OCI-LY7 (cell line): ENCODE results near the gene LYZ. TPM values are rescaled to one million over a fixed set of nuclear protein-coding genes. Genes with fewer than 3 reads are reported as not detected.

Experiments used
- BruUV-seq: library from RNA; stranded (reverse); fragments of 400-500 nt; replicated peaks from 2 replicates; lab custom pipeline; 2021; lab: Mats Ljungman, UMichigan
- CTCF ChIA-PET: fragments of 300-600 bp; sonication (Branson Sonifier 250); formaldehyde crosslinking; loops from one replicate; lab custom pipeline; 2022; ENCODE audit warnings: antibody characterized with exemption; ENCODE audit not compliant: unreplicated experiment; lab: Charles Lee
- POLR2A ChIA-PET: fragments of 300-600 bp; sonication (Branson Sonifier 250); formaldehyde crosslinking; loops from one replicate; lab custom pipeline; 2022; ENCODE audit warnings: antibody characterized with exemption; lab: Charles Lee
- DNase-seq: peaks from one replicate; pipeline ENCODE4 v3.0.0-alpha.2; 2015; ENCODE audit warnings: low spot score
- H2AFZ ChIP-seq: fragments of 200-600 bp; sonication (generic), shearing (Covaris generic); 2 replicates; pipeline ENCODE4 v1.6.1; 2014; ENCODE audit warnings: mild to moderate bottlenecking, antibody characterized with exemption, low read length, moderate library complexity
- H3K27ac ChIP-seq: fragments of 200-600 bp; sonication (generic); 2 replicates; pipeline ENCODE4 v1.5.1; 2014; ENCODE audit warnings: mixed run types, low read depth, mild to moderate bottlenecking, moderate library complexity, low read length, inconsistent platforms; ENCODE audit not compliant: poor library complexity, severe bottlenecking
- H3K36me3 ChIP-seq: fragments of 200-600 bp; sonication (generic); 2 replicates; pipeline ENCODE4 v1.6.1; 2014; ENCODE audit warnings: mild to moderate bottlenecking, antibody characterized with exemption, low read length, moderate library complexity, mixed read lengths; ENCODE audit not compliant: insufficient read depth
- H3K4me1 ChIP-seq: fragments of 200-600 bp; sonication (generic); 2 replicates; pipeline ENCODE4 v1.5.1; 2014; ENCODE audit warnings: mild to moderate bottlenecking, low read length; ENCODE audit not compliant: insufficient read depth, poor library complexity, severe bottlenecking
- H3K4me2 ChIP-seq: fragments of 200-600 bp; sonication (generic); 2 replicates; pipeline ENCODE4 v1.6.1; 2014; ENCODE audit warnings: mild to moderate bottlenecking, low read length
- H3K4me3 ChIP-seq: fragments of 200-600 bp; sonication (generic); 2 replicates; pipeline ENCODE4 v1.5.1; 2014; ENCODE audit warnings: mild to moderate bottlenecking, low read depth, low read length; ENCODE audit not compliant: poor library complexity, severe bottlenecking
- H3K79me2 ChIP-seq: fragments of 200-600 bp; sonication (generic); 2 replicates; pipeline ENCODE4 v1.6.1; 2016; ENCODE audit warnings: low read depth, mild to moderate bottlenecking, low read length, moderate library complexity, mixed read lengths; ENCODE audit not compliant: insufficient read depth
- H3K9me2 ChIP-seq: fragments of 200-600 bp; sonication (generic); 2 replicates; pipeline ENCODE4 v1.6.1; 2016; ENCODE audit warnings: mild to moderate bottlenecking, low read length, mixed read lengths; ENCODE audit not compliant: insufficient read depth
- H3K9me3 ChIP-seq: fragments of 200-600 bp; sonication (generic); 2 replicates; pipeline ENCODE4 v1.6.1; 2014; ENCODE audit warnings: mild to moderate bottlenecking, mixed run types, low read length, mixed read lengths
- H4K20me1 ChIP-seq: fragments of 200-600 bp; sonication (generic); 2 replicates; pipeline ENCODE4 v1.6.1; 2014; ENCODE audit warnings: mild to moderate bottlenecking, antibody characterized with exemption, low read length, moderate library complexity, mixed read lengths; ENCODE audit not compliant: insufficient read depth
- EZH2phosphoT487 ChIP-seq: fragments of 200-600 bp; sonication (generic); IDR thresholded peaks from 2 replicates; pipeline ENCODE4 v1.6.1; 2018; ENCODE audit warnings: low read depth, borderline replicate concordance, mild to moderate bottlenecking, mixed run types, antibody characterized with exemption, low read length, moderate library complexity, mixed read lengths
- intact Hi-C: fragments of 100-400 bp; cut with micrococcal nuclease; formaldehyde crosslinking; loops from one replicate; pipeline ENCODE4 v1.10.0; 2022; ENCODE audit not compliant: unreplicated experiment
- total RNA-seq, 2 experiments: library from RNA; depleted of rRNA in 1 of 2; stranded (reverse); fragments of >200 nt in 1 of 2; shearing (Covaris generic) in 1 of 2; gene quantifications; 2 replicates each; pipeline ENCODE4 v1.2.3, GENCODE V29; 2014 to 2022
- TF ChIP-seq, protein P1 (sequence below): fragments of 200-600 bp; sonication (generic); conservative IDR thresholded peaks from 2 replicates; pipeline ENCODE4 v1.5.1; 2014; ENCODE audit warnings: mild to moderate bottlenecking, antibody characterized with exemption, low read length, moderate library complexity, mixed read lengths

LYZ gene
- total RNA-seq, 2 experiments from 2014 or later, result 0.29 TPM; not detected in 1

DNA sequence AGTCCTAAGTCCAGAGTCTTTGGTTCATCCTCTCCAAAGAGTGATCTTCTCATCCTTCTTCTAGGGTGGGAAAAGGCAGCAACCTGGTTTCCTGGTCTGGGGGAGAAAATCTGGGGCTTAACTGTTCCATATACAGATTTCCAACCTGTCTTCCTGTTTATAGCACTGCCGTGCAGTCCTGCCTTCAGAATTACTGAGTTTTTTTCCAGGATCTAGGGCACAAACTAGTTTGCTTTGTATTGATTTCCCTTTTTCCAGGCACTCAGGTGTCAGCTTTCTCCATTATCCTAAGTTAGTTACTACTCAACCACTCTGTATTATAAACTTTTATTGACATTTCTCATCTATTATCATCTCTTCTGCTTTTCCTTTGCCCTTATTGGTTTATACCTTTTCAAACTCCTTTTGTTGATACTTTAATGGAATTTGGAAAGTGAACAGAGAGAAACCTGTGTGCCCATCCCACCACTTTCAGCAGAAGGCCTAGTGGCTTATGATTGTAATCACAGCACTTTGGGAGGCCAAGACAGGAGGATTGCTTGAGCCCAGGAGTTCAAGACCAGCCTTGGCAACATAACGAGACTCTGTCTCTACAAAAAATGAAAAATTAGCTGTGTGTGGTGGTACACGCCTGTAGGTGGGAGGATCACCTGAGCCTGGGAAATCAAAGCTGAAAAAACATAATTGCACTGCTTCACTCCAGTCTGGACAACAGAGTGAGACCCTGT is 4.1 kb upstream of the LYZ start:
- BruUV-seq, result no TSS peak
- TF ChIP-seq, protein P1, sequence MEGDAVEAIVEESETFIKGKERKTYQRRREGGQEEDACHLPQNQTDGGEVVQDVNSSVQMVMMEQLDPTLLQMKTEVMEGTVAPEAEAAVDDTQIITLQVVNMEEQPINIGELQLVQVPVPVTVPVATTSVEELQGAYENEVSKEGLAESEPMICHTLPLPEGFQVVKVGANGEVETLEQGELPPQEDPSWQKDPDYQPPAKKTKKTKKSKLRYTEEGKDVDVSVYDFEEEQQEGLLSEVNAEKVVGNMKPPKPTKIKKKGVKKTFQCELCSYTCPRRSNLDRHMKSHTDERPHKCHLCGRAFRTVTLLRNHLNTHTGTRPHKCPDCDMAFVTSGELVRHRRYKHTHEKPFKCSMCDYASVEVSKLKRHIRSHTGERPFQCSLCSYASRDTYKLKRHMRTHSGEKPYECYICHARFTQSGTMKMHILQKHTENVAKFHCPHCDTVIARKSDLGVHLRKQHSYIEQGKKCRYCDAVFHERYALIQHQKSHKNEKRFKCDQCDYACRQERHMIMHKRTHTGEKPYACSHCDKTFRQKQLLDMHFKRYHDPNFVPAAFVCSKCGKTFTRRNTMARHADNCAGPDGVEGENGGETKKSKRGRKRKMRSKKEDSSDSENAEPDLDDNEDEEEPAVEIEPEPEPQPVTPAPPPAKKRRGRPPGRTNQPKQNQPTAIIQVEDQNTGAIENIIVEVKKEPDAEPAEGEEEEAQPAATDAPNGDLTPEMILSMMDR, result no peak
- no peak for TF ChIP-seq EZH2phosphoT487
- no peaks in the 10 kb centered on the region for H3K9me3 ChIP-seq
- H3K9me2 ChIP-seq, result no peaks in the 10 kb centered on the region
- H3K79me2 ChIP-seq, result no peaks in the 10 kb centered on the region
- no peak overlapping the region for H3K4me2 ChIP-seq
- DNase-seq, result no peak
- H4K20me1 ChIP-seq, result no peaks in the 10 kb centered on the region
- H2AFZ ChIP-seq, result no peak overlapping the region
- H3K4me1 ChIP-seq, result no peaks in the 10 kb centered on the region
- ChIA-PET CTCF (no interaction called here), POLR2A (interaction anchor here (0.9 to 1.9 kb wide), 4 partner anchors 7 to 13 kb away, joined by 3 to 4 read pairs (median 4); no protein-coding TSS in a partner anchor)
- no peak overlapping the region for H3K4me3 ChIP-seq
- intact Hi-C loops, result no loop called here
- no peaks in the 10 kb centered on the region for H3K36me3 ChIP-seq
- no peak overlapping the region for H3K27ac ChIP-seq

DNA sequence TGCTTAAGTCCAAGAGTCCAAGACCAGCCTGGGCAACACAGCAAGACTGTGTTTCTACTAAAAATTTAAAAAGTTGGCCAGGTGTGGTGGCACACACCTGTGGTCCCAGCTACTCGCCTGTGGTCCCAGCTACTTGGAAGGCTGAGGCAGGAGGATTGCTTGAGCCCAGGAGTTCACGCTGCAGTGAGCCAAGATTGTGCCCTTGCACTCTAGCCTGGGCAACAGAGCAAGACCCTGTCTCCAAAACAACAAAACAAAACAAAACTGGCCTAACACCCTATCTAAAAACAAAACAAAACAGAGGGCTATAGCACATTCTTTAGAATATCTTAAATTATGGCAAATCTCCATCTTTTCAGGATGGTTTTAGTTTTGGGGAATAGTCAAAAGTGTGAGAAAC is 3.1 kb upstream of the LYZ start:
- H4K20me1 ChIP-seq, result no peaks in the 10 kb centered on the region
- CTCF ChIA-PET, result interaction anchor here (0.6 kb wide), 1 partner anchor 191 kb away, joined by 3 read pairs; no protein-coding TSS in a partner anchor
- H2AFZ ChIP-seq, result no peak overlapping the region
- H3K36me3 ChIP-seq, result no peaks in the 10 kb centered on the region
- H3K79me2 ChIP-seq, result no peaks in the 10 kb centered on the region
- H3K9me2 ChIP-seq, result no peaks in the 10 kb centered on the region
- H3K4me2 ChIP-seq, result no peak overlapping the region
- no peaks in the 10 kb centered on the region for H3K4me1 ChIP-seq
- DNase-seq, result no peak
- no peak overlapping the region for H3K4me3 ChIP-seq
- TF ChIP-seq, protein P1, result no peak
- no peak for TF ChIP-seq EZH2phosphoT487
- intact Hi-C loops, result no loop called here
- POLR2A ChIA-PET, result interaction anchor here (0.5 to 0.9 kb wide), 5 partner anchors 8 to 34 kb away, joined by 3 to 4 read pairs (median 3); no protein-coding TSS in a partner anchor
- no peaks in the 10 kb centered on the region for H3K9me3 ChIP-seq
- no TSS peak for BruUV-seq
- no peak overlapping the region for H3K27ac ChIP-seq

DNA sequence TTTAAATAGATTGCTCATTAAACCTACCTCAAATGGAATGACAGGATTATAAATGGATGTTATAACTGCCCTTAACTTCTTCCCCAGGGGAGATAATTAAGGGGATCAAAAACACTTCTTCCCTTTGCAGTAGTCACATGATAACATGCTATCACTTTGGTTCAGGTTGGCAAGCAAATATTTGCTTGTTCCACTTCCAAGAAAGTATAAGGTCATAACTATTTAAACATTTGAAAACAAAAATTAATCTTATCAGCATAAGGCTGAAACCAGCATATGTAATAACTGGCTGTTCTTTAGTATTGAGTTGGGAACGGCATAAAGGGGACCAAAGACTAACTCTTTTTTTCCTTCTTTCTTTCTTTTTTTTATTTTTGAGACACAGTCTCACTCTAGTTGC is 2.4 kb upstream of the LYZ start:
- H3K4me1 ChIP-seq, result no peaks in the 10 kb centered on the region
- no peak for TF ChIP-seq EZH2phosphoT487
- TF ChIP-seq, protein P1, result no peak
- H2AFZ ChIP-seq, result no peak overlapping the region
- no peaks in the 10 kb centered on the region for H3K9me2 ChIP-seq
- ChIA-PET POLR2A (no interaction called here), CTCF (no interaction called here)
- no peaks in the 10 kb centered on the region for H3K79me2 ChIP-seq
- no TSS peak for BruUV-seq
- no peak overlapping the region for H3K4me3 ChIP-seq
- no peak overlapping the region for H3K27ac ChIP-seq
- intact Hi-C loops, result no loop called here
- no peaks in the 10 kb centered on the region for H3K9me3 ChIP-seq
- no peaks in the 10 kb centered on the region for H4K20me1 ChIP-seq
- H3K36me3 ChIP-seq, result no peaks in the 10 kb centered on the region
- DNase-seq, result no peak
- no peak overlapping the region for H3K4me2 ChIP-seq
